C4-2B (cell line): Measurements from ENCODE around the gene AIG1.
"Not testable (repeated sequence)": the region's sequence is repeated elsewhere in the genome, so short reads cannot be mapped to it uniquely, and the experiment has no call there.

Experiments used
- H3K27ac ChIP-seq: fragments of 450-650 bp; 2 replicates; pipeline ENCODE4 v1.5.1; 2017
- ZFX ChIP-seq: fragments of 450-650 bp; IDR thresholded peaks from 2 replicates; pipeline ENCODE4 v1.6.1; 2017
- TF ChIP-seq, protein P1 (sequence below): fragments of 450-650 bp; conservative IDR thresholded peaks from 2 replicates; pipeline ENCODE4 v1.5.1; 2017; ENCODE audit warnings: mild to moderate bottlenecking

Gene AIG1

DNA sequence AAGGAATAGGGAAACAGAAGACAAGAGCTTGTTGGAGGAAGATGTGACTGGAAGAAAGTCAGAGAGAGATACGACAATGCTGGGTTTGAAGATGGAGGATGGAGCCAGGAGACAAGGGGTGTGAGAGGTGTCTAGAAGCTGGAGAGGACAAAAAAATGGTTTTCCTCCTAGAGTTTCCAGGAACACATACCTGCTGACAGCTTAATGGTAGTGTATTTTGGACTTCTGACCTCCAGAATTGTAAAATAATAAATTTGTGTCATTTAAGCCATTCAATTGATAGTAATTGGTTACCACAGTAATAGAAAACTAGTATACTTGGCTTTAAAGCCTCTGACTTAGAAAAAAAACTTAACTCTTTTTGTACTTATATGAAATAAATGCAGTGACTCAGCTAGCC is 3.6 kb downstream of the AIG1 start:
- H3K27ac ChIP-seq = no peak overlapping the region
- TF ChIP-seq, protein P1, sequence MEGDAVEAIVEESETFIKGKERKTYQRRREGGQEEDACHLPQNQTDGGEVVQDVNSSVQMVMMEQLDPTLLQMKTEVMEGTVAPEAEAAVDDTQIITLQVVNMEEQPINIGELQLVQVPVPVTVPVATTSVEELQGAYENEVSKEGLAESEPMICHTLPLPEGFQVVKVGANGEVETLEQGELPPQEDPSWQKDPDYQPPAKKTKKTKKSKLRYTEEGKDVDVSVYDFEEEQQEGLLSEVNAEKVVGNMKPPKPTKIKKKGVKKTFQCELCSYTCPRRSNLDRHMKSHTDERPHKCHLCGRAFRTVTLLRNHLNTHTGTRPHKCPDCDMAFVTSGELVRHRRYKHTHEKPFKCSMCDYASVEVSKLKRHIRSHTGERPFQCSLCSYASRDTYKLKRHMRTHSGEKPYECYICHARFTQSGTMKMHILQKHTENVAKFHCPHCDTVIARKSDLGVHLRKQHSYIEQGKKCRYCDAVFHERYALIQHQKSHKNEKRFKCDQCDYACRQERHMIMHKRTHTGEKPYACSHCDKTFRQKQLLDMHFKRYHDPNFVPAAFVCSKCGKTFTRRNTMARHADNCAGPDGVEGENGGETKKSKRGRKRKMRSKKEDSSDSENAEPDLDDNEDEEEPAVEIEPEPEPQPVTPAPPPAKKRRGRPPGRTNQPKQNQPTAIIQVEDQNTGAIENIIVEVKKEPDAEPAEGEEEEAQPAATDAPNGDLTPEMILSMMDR = no peak
- no peak for TF ChIP-seq ZFX

DNA sequence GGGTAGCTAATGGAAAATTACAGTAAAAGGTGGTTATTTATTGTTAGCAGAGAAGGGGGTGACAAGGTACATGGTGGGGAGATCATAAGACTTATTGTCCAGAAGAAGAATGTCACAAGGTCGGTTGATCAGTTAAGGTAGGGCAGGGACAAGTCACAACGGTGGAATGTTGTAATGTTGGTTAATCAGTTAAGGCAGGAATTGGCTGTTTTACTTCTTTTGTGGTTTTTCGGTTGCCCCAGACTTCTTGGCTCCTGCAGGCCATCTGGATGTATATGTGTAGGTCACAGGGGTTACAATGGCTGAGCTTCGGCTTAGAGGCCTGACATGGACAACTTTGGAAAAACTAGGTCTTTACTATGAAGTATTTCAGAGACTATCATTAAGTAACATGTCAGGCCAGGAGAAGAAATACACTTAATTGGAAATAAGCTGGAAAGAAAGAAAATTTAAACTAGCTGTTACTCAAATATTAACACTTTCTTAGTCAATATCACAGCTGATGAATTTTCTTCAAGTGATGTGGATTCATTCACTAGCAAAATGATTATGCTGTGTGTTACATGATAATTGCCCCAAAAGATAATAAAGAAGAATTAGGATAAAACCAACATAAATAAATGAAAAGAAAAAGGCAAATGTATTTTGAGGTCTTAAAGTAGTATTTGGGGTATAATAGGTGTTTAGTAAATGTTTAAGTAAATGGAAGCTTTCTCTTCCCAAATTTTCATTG is 4.4 kb downstream of the AIG1 start:
- TF ChIP-seq ZFX = no peak
- TF ChIP-seq, protein P1 = no peak
- no peak overlapping the region for H3K27ac ChIP-seq

DNA sequence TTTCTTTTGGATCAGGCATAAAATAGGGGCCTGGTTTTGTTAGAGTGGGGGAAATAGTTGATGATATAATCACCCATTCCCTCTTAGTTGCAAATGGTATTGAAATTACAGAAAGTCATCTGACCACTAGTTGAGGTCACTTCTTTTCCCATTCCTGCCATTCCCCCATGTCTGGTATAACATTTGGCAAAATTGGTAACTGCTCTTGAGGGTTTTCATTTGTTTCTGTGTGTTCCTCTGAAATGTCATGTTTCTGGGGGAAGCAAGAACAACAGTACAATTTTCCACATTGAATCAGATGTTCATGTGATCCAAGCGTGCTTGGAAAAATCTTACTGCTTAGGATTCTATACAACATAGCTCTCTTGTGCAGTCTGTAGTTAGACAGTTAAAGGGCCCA is 7.3 kb downstream of the AIG1 start:
- TF ChIP-seq, protein P1 = no peak
- no peak for TF ChIP-seq ZFX
- no peak overlapping the region for H3K27ac ChIP-seq

DNA sequence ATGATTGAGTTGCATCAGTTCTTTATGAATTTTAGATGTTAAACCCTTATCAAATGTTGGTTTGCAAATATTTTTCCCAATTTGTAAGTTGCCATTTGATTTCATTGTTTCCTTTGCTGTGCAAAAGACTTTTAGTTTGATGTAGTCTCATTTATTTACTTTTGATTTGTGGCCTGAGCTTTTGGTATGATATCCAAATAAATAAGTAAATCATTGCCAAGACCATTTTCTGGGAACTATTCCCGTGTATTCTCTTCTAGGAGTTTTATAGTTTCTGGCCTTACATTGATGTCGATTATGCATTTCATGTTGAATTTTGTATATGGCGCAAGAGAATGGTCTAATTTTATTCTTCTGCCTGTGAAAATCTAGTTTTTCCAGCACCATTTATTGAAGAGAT is 13.4 kb downstream of the AIG1 start:
- TF ChIP-seq, protein P1 = no peak
- TF ChIP-seq ZFX = no peak
- no peak overlapping the region for H3K27ac ChIP-seq

DNA sequence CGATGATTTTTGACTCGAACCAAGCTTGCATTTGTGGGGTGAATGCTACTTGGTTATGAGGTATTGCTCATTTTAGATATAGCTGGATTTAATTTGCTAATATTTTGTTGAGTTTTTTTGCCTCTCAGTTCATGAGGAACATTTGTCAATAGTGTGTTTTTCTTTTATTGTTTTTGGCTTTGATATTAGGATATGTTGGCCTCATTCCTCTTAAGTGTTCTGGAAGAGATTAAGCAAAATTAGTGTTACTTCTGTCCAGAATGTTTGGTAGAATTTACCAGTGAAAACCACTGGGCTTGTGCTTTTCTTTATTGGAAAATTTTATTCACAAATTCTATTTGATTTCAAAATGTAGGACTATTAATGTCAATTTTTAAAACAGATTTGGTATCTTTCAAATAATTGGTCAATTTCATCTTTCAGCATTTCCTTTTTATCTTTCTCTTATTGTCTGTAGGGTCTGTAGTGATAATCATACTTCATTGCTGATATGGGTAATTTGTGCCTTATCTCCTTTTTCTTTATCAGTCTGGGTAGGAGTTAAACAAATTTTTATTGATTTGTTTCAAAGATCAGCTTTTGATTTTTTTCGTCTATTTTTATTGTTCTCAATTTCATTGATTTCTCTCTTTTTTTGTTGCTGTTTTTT is 14.1 kb downstream of the AIG1 start:
- peak overlapping the region; percentile 60 for H3K27ac ChIP-seq
- TF ChIP-seq, protein P1 = no peak
- TF ChIP-seq ZFX = no peak

DNA sequence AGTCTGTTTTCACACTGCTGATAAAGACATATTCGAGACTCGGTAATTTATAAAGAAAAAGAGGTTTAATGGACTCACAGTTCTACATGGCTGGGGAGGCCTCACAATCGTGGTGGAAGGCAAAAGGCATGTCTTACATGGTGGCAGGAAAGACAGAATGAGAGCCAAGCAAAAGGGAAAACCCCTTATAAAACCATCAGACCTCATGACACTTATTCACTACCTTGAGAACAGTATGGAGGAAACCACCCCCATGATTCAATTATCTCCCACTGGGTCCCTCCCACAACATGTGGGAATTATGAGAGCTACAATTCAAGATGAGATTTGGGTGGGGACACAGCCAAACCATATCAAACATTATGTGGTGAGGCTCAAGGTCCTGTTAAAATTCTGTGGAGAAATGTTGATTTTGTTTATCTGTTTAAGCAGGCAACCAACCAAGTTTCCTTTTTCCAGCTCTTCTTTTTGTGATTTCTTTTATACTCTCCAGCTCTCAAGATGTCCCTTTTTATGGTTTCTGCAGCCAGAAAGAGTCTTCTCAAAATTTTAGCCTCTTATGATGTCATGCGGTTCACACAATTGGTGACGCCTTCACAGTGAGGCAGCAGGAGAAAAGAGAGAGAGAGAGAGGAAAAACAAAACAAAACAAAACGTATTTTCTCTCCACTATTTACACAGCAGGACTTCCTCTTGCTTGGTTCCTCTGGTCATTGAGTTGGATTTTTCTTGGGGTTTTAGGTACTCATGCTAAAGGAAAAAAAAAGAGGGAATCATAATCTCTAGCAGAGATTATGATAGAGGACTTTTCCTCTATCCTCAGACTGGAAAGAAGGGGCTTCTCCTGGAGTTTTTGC is 18.0 kb downstream of the AIG1 start:
- TF ChIP-seq ZFX = no peak
- TF ChIP-seq, protein P1 = no peak
- no peak overlapping the region for H3K27ac ChIP-seq

DNA sequence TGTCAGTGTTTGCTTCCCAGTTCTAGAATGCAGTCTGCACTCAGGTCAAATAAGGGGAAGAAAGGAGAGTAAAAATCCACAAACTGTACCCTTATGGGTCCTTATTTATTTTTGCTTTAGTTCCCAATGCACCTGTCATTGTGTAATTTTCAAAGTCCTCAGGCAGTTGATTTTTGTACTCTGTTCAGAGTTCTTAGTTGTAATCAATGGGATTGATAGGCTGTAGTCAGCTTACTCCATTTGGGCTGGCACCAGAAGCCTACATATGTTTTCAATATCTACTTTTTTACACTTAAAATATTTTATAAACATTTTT is 18.6 kb downstream of the AIG1 start:
- no peak overlapping the region for H3K27ac ChIP-seq
- TF ChIP-seq ZFX = no peak
- TF ChIP-seq, protein P1 = no peak

DNA sequence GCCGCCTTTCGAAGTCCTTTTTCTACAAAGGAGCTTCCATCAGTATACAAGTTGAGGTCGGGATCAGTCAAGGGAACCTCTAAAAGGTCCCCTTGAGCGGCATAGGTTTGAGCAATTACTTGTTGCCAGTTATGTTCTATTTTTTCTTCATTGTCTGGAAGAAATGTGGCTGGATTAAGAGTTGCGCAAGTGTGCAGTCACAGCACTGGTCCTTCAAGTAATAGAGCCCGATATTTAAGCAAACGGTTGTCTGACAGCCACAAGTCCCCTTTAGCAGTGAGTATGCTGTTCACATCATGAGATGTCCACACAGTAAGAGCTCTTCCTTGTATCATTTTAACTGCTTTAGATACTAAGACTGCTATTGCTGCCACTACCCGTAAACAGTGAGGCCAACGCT is 21.6 kb downstream of the AIG1 start:
- H3K27ac ChIP-seq = not testable (repeated sequence)

DNA sequence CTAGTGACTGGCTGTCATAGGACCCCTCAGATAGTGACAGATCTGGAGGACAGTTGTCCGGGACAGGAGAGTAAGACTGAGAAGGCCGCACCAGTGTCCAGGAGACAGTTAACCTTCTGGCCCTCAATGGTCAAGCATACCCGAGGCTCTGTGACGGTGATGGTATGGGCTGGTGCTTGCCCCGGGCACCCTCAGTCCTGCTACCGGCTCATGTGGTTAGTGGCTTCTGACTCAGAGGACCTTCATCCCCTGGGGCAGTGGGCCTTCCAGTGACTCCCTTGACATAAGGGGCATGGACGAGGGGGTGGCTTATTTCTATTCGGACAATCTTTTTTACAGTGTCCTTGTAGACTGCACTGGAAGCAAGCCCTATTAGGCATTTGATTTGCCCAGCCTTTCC is 23.3 kb downstream of the AIG1 start:
- H3K27ac ChIP-seq = not testable (repeated sequence)

DNA sequence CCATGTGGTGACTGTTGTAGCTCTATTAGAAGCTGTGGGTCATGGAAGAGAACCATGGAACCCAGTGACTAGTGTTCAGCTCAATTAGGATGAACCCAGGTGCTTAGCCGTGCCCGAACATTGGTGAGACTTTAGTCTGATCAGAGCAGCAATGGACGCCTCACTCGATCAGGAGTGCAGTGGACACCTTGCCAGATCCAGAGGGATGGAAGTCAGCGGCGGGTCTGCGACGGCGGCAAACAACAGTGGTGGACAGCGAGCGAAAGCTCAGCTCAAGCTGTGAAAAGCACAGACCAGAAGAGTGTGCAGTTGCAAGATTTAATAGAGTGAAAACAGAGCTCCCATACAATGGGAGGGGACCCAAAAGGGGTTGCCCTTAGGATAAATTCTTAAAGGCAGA is 26.6 kb downstream of the AIG1 start:
- not testable (repeated sequence) for H3K27ac ChIP-seq
